ENCODE results near the gene AAMDC.
"Not testable (repeated sequence)": the region's sequence is repeated elsewhere in the genome, so short reads cannot be mapped to it uniquely, and the experiment has no call there.

DNA sequence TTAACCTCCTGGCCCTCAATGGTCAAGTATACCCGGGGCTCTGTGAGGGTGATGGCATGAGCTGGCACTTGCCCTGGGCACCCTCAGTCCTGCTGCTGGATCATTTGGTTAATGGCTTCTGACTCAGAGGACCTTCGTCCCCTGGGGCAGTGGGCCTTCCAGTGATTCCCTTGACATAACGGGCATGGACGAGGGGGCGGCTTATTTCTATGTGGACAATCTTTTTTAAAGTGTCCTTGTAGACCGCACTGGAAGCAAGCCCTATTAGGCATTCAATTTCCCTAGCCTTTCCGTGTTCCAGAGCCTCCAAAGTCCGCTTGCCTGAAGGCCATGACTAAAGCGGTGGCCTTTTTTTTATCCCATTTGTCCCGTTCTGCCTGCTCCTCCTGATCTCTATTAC lies 40.5 kb downstream of the AAMDC start:
- TF ChIP-seq POLR2A (IDR thresholded peaks at IDR 0.05; ENCODE audit: low read length); GATA1 (IDR thresholded peaks at IDR 0.05; ENCODE audit: low read depth, low read length): not testable (repeated sequence)
